Right renal pelvis (tissue), 4 donors: ENCODE measurements around the gene FBXL19. TPM values are rescaled to one million over a fixed set of nuclear protein-coding genes. Genes with fewer than 3 reads are reported as not detected.
A peak's percentile ranks its signal among the peaks of the same experiment; 100 is the strongest.

ENCODE experiments used
- DNase-seq, 4 donors: peaks; one replicate each; pipeline ENCODE4 v3.0.0-alpha.2; 2013; ENCODE audit warnings: low read depth in 4 of 4, low spot score in 3 of 4, missing footprints in 1 of 4
- polyA plus RNA-seq, 4 donors: library from polyadenylated mRNA; unstranded; fragments of 120-200 nt; gene quantifications; one replicate each; pipeline ENCODE4 v1.2.1, GENCODE V29; 2013; ENCODE audit not compliant: insufficient read length in 4 of 4

The FBXL19 gene
- polyA plus RNA-seq, 4 donors, result 18.4 to 33.3 (median 23.6) TPM

- DNase-seq, result no peak
Observed at GRCh38 chr16:30894540-30895368, 28.6 kb upstream of the FBXL19 start.

- peak in 1 of 4 donors; percentile 43 for DNase-seq
Observed at GRCh38 chr16:30895627-30896260, 27.6 kb upstream of the FBXL19 start.

GRCh38 chr16:30896261-30896888 lies 27.0 kb upstream of the FBXL19 start, which contains the start of gene CTF1:
Gene CTF1 (plus strand): TSS chr16:30896614. CDS start chr16:30896644, 30 bp downstream.
- DNase-seq, result peak; percentile 79 to 84 (median 80)

GRCh38 chr16:30896889-30897733 lies 26.3 kb upstream of the FBXL19 start:
- DNase-seq, result peak; percentile 79 to 86 (median 82)

GRCh38 chr16:30899794-30900193 lies 23.6 kb upstream of the FBXL19 start:
- no peak for DNase-seq

GRCh38 chr16:30900588-30900987 lies 22.8 kb upstream of the FBXL19 start:
- DNase-seq, result no peak

- DNase-seq, result no peak
Observed at GRCh38 chr16:30901201-30902028, 22.0 kb upstream of the FBXL19 start.

- DNase-seq, result peak in 1 of 4 donors; percentile 70
Observed at GRCh38 chr16:30902029-30902972, 21.1 kb upstream of the FBXL19 start.

- DNase-seq, result no peak
Observed at GRCh38 chr16:30903002-30903401, 20.4 kb upstream of the FBXL19 start.

GRCh38 chr16:30903596-30903995 lies 19.8 kb upstream of the FBXL19 start:
- DNase-seq, result no peak

GRCh38 chr16:30904114-30904780 lies 19.1 kb upstream of the FBXL19 start:
- DNase-seq, result no peak

- DNase-seq, result no peak
Observed at GRCh38 chr16:30907064-30907463, 16.3 kb upstream of the FBXL19 start.

GRCh38 chr16:30910427-30911029 lies 12.8 kb upstream of the FBXL19 start:
- DNase-seq, result no peak

GRCh38 chr16:30912794-30913412 lies 10.5 kb upstream of the FBXL19 start:
- no peak for DNase-seq

GRCh38 chr16:30914830-30915229 lies 8.5 kb upstream of the FBXL19 start:
- DNase-seq, result no peak

GRCh38 chr16:30918614-30919013 lies 4.8 kb upstream of the FBXL19 start:
- no peak for DNase-seq

GRCh38 chr16:30920891-30921290 lies 2.5 kb upstream of the FBXL19 start:
- DNase-seq, result no peak
